Ishikawa (cell line): ENCODE results near the gene RGS6.

Experiments used
- CREB1 ChIP-seq: IDR thresholded peaks from 2 replicates; pipeline ENCODE4 v1.6.1; 2012; ENCODE audit warnings: low read depth
- TAF1 ChIP-seq: IDR thresholded peaks from 2 replicates; pipeline ENCODE4 v1.6.1; 2012; ENCODE audit warnings: low read depth, mild to moderate bottlenecking
- USF1 ChIP-seq: IDR thresholded peaks from 2 replicates; pipeline ENCODE4 v1.6.1; 2012
- TF ChIP-seq, protein P1 (sequence below): IDR thresholded peaks from 2 replicates; pipeline ENCODE4 v1.6.1; 2012; ENCODE audit warnings: low read depth, mild to moderate bottlenecking
- TF ChIP-seq, protein P2 (sequence below): IDR thresholded peaks from 2 replicates; pipeline ENCODE4 v1.6.1; 2012

DNA sequence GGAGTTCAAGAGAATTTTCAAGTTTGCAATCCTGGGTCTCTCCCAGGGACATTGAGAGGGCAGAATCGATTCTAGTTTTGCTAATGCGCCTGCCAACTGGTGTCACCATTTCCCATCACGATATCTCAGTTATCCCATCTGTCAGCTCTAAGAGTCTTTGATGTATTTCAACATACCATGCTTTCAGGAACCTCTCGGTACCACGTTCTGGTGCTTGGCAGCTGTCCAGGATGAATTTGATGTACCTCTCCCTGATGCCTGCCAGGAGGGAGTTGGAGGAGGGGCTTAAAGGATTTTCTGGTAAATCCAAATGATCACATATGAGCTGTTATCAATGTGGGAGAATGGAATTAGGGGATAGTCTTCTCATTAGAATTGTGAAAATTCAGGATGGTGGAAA lies 332.5 kb downstream of the RGS6 start:
- TF ChIP-seq, protein P1, sequence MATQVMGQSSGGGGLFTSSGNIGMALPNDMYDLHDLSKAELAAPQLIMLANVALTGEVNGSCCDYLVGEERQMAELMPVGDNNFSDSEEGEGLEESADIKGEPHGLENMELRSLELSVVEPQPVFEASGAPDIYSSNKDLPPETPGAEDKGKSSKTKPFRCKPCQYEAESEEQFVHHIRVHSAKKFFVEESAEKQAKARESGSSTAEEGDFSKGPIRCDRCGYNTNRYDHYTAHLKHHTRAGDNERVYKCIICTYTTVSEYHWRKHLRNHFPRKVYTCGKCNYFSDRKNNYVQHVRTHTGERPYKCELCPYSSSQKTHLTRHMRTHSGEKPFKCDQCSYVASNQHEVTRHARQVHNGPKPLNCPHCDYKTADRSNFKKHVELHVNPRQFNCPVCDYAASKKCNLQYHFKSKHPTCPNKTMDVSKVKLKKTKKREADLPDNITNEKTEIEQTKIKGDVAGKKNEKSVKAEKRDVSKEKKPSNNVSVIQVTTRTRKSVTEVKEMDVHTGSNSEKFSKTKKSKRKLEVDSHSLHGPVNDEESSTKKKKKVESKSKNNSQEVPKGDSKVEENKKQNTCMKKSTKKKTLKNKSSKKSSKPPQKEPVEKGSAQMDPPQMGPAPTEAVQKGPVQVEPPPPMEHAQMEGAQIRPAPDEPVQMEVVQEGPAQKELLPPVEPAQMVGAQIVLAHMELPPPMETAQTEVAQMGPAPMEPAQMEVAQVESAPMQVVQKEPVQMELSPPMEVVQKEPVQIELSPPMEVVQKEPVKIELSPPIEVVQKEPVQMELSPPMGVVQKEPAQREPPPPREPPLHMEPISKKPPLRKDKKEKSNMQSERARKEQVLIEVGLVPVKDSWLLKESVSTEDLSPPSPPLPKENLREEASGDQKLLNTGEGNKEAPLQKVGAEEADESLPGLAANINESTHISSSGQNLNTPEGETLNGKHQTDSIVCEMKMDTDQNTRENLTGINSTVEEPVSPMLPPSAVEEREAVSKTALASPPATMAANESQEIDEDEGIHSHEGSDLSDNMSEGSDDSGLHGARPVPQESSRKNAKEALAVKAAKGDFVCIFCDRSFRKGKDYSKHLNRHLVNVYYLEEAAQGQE: no peak
- no peak for TF ChIP-seq CREB1
- TF ChIP-seq USF1: no peak
- no peak for TF ChIP-seq TAF1
- TF ChIP-seq, protein P2, sequence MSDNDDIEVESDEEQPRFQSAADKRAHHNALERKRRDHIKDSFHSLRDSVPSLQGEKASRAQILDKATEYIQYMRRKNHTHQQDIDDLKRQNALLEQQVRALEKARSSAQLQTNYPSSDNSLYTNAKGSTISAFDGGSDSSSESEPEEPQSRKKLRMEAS: no peak
